PFSK-1 (cell line): ENCODE results near the gene VPS9D1.

ENCODE experiments used
- POLR2AphosphoS5 ChIP-seq: IDR thresholded peaks from 2 replicates; pipeline ENCODE4 v1.6.1; 2012; ENCODE audit warnings: low read depth, mild to moderate bottlenecking, control low read depth, low read length, moderate library complexity
- SIN3A ChIP-seq: IDR thresholded peaks from 2 replicates; pipeline ENCODE4 v1.6.1; 2012; ENCODE audit warnings: mild to moderate bottlenecking, low read length, moderate library complexity, borderline replicate concordance; ENCODE audit not compliant: insufficient read depth
- TF ChIP-seq, protein P1 (sequence below), 2 experiments: IDR thresholded peaks; 2 replicates each; pipeline versions ENCODE4 v1.6.1 to v1.8.0; 2011 to 2012; ENCODE audit warnings: low read depth in 2 of 2, low read length in 2 of 2, control low read depth in 1 of 2, inconsistent platforms in 1 of 2, mild to moderate bottlenecking in 1 of 2, moderate library complexity in 1 of 2; ENCODE audit not compliant: insufficient read depth in 1 of 2

DNA sequence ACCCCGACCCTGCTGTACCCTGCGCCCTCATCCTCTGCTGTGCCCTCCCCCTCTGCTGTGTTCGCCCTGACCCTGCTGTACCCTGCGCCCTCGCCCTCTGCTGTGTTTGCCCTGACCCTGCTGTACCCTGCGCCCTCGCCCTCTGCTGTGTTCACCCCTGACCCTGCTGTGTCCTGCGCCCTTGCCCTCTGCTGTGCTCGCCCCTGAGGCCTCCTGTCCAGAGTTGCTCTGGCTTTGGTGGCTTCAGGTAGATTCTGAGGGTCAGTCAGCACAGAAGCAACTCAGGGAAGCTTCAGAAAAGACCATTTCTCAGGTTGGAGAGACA lies 12.2 kb upstream of the VPS9D1 start:
- TF ChIP-seq, protein P1, sequence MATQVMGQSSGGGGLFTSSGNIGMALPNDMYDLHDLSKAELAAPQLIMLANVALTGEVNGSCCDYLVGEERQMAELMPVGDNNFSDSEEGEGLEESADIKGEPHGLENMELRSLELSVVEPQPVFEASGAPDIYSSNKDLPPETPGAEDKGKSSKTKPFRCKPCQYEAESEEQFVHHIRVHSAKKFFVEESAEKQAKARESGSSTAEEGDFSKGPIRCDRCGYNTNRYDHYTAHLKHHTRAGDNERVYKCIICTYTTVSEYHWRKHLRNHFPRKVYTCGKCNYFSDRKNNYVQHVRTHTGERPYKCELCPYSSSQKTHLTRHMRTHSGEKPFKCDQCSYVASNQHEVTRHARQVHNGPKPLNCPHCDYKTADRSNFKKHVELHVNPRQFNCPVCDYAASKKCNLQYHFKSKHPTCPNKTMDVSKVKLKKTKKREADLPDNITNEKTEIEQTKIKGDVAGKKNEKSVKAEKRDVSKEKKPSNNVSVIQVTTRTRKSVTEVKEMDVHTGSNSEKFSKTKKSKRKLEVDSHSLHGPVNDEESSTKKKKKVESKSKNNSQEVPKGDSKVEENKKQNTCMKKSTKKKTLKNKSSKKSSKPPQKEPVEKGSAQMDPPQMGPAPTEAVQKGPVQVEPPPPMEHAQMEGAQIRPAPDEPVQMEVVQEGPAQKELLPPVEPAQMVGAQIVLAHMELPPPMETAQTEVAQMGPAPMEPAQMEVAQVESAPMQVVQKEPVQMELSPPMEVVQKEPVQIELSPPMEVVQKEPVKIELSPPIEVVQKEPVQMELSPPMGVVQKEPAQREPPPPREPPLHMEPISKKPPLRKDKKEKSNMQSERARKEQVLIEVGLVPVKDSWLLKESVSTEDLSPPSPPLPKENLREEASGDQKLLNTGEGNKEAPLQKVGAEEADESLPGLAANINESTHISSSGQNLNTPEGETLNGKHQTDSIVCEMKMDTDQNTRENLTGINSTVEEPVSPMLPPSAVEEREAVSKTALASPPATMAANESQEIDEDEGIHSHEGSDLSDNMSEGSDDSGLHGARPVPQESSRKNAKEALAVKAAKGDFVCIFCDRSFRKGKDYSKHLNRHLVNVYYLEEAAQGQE (IDR thresholded peaks at IDR 0.05; ENCODE audit: insufficient read depth in 1 of 2, low read depth in 2 of 2, low read length in 2 of 2): no peak
- TF ChIP-seq POLR2AphosphoS5 (no peak), SIN3A (no peak)
